ENCODE measurements around the gene MT1M. TPM values are rescaled to one million over a fixed set of nuclear protein-coding genes. Genes with fewer than 3 reads are reported as not detected.
A peak's percentile ranks its signal among the peaks of the same experiment; 100 is the strongest.

The MT1M gene
- total and polyA plus RNA-seq, 2 experiments from 2014 or later: 1.1 to 4.7 TPM

DNA sequence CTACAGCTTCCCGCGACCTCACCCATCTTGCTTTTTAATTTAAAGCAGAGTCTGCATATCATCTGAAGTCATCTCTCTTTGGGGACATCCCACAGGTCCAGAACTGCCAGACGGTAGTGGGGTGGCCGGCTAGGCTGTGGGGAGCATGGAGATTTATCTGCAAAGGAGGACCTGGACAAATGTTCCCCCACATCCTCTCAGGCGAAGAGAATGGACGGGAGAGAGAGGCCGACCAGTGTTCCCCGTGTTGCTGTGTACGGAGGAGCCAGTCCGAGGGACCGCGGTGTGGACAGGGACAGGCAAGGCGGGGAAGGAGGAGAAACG is 665 bp upstream of the MT1M start:
- Mint-ChIP-seq H3K4me3 (peak overlapping the region; percentile 76), H3K36me3 (ENCODE audit: low read depth) (peaks cover 6% of the 10 kb centered on the region; the same call in 2 of the 3 replicates), H3K9me3 (no peaks in the 10 kb centered on the region; the same call in 2 of the 3 replicates), H3K4me1 (peaks cover 26% of the 10 kb centered on the region), H3K27ac (no peak overlapping the region), H3K27me3 (ENCODE audit: insufficient read depth, low read depth, poor library complexity) (peaks cover 100% of the 10 kb centered on the region)
- H3K36me3 ChIP-seq (ENCODE audit: insufficient read depth): no peaks in the 10 kb centered on the region
- H3K4me3 ChIP-seq: peak overlapping the region; percentile 60
- peaks cover 100% of the 10 kb centered on the region for H3K27me3 ChIP-seq (ENCODE audit: insufficient read depth)
- H3K9me2 ChIP-seq (ENCODE audit: insufficient read depth): no peaks in the 10 kb centered on the region
- H3K4me2 ChIP-seq: peak overlapping the region; percentile 85
- DNase-seq (ENCODE audit: low spot score): no peak
- TF ChIP-seq CREB1 (CRISPR knock-in tag; IDR thresholded peaks at IDR 0.05; ENCODE audit: low read depth) (no peak), NANOG (IDR thresholded peaks at IDR 0.05; ENCODE audit: borderline replicate concordance) (no peak), EZH2 (IDR thresholded peaks at IDR 0.05; ENCODE audit: low read depth, unreplicated experiment) (peak; percentile 89), POLR2AphosphoS5 (IDR thresholded peaks at IDR 0.05; ENCODE audit: low read depth) (no peak), EZH2phosphoT487 (IDR thresholded peaks at IDR 0.05; ENCODE audit: unreplicated experiment) (peak; percentile 18)
- TF ChIP-seq, protein P1, sequence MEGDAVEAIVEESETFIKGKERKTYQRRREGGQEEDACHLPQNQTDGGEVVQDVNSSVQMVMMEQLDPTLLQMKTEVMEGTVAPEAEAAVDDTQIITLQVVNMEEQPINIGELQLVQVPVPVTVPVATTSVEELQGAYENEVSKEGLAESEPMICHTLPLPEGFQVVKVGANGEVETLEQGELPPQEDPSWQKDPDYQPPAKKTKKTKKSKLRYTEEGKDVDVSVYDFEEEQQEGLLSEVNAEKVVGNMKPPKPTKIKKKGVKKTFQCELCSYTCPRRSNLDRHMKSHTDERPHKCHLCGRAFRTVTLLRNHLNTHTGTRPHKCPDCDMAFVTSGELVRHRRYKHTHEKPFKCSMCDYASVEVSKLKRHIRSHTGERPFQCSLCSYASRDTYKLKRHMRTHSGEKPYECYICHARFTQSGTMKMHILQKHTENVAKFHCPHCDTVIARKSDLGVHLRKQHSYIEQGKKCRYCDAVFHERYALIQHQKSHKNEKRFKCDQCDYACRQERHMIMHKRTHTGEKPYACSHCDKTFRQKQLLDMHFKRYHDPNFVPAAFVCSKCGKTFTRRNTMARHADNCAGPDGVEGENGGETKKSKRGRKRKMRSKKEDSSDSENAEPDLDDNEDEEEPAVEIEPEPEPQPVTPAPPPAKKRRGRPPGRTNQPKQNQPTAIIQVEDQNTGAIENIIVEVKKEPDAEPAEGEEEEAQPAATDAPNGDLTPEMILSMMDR (conservative IDR thresholded peaks at IDR 0.05; ENCODE audit: low read depth in 2 of 2): no peak
- H3K27ac ChIP-seq (ENCODE audit: low read depth): no peak overlapping the region
- peaks cover 14% of the 10 kb centered on the region; the same call in 1 of the 2 replicates for H3K4me1 ChIP-seq (ENCODE audit: insufficient read depth)
- H4K20me1 ChIP-seq (replicated peaks; ENCODE audit: insufficient read depth): peaks cover 19% of the 10 kb centered on the region
- H3K79me2 ChIP-seq (replicated peaks; ENCODE audit: insufficient read depth): no peaks in the 10 kb centered on the region
- peaks cover 4% of the 10 kb centered on the region; the same call in 1 of the 2 replicates for H3F3A ChIP-seq (replicated peaks; ENCODE audit: low read depth)
- no peak overlapping the region; the same call in 1 of the 2 replicates for H2AFZ ChIP-seq
- ATAC-seq: no peak

DNA sequence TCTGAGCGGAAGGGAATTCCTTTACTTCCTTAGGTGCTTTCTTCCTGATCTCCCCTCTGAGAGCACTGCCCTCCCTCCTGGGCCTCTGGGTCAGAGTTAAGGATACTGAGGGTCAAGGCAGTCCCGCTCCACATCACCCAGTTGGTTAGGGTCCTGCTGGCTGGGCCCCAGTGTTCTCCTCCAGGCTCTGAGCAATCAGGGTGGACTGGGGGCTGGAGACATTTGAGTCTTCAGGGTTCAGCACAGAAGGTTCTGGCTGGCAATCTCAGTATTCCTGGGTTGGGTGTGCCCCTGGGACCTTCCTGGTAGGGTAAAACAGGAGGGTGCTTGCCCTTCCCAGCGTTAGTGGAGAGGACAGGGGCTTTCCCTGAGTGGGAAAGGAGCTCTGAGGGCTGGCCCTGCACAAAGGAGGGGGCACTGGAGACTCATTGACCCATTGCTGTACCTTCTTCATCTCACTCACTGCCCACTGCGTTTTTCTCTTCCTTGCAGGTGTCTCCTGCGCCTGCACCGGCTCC is 448 bp downstream of the MT1M start:
- no peaks in the 10 kb centered on the region; the same call in 2 of the 3 replicates for H3K36me3 Mint-ChIP-seq (ENCODE audit: low read depth)

DNA sequence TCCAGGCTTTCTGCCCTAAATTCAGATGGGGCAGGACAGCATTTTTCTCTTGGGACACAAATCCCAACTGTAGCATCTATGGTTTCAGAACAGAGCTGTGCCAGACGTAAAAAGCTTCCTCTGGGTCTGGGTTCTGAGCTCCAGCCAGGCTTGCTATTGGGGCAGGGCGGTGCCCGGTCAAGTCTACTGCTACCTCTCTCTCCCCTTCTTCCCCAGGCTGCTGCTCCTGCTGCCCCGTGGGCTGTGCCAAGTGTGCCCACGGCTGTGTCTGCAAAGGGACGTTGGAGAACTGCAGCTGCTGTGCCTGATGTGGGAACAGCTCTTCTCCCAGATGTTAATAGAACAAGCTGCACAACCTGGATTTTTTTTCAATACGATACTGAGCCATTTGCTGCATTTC is 1.1 kb downstream of the MT1M start:
- H3K27ac Mint-ChIP-seq: no peak overlapping the region
- Histone ChIP-seq H4K20me1 (replicated peaks; ENCODE audit: insufficient read depth) (peaks cover 19% of the 10 kb centered on the region), H3K27ac (ENCODE audit: low read depth) (no peak overlapping the region)

More for the DNA sequence above, 448 bp downstream of the MT1M start:
- peaks cover 19% of the 10 kb centered on the region for H4K20me1 ChIP-seq (replicated peaks; ENCODE audit: insufficient read depth)
- no peaks in the 10 kb centered on the region; the same call in 1 of the 2 replicates for H3K36me3 ChIP-seq (ENCODE audit: insufficient read depth)
- H3K27me3 Mint-ChIP-seq (ENCODE audit: insufficient read depth, low read depth, poor library complexity): peaks cover 100% of the 10 kb centered on the region
- H3K4me2 ChIP-seq: peak overlapping the region; percentile 85
- no peak overlapping the region for H3K27ac ChIP-seq (ENCODE audit: low read depth)
- TF ChIP-seq CREB1 (CRISPR knock-in tag; IDR thresholded peaks at IDR 0.05; ENCODE audit: low read depth) (no peak), POLR2AphosphoS5 (IDR thresholded peaks at IDR 0.05; ENCODE audit: low read depth) (no peak), EZH2 (IDR thresholded peaks at IDR 0.05; ENCODE audit: low read depth, unreplicated experiment) (peak; percentile 52), JUNB (IDR thresholded peaks at IDR 0.05; ENCODE audit: unreplicated experiment) (no peak), ZNF331 (CRISPR knock-in tag; IDR thresholded peaks at IDR 0.05; ENCODE audit: low read depth) (no peak)
- H2AFZ ChIP-seq: 0 out of 2 replicates have a peak overlapping the region, but pooled peaks have one; percentile 72
- no peaks in the 10 kb centered on the region; the same call in 2 of the 3 replicates for H3K9me3 Mint-ChIP-seq
- H3K27me3 ChIP-seq (ENCODE audit: insufficient read depth): peaks cover 100% of the 10 kb centered on the region
- DNase-seq (ENCODE audit: low spot score) (no peak), ATAC-seq (peak; percentile 8)
- H3K4me3 Mint-ChIP-seq: peak overlapping the region; percentile 76
- peaks cover 24% of the 10 kb centered on the region for H3K4me1 Mint-ChIP-seq
- no peaks in the 10 kb centered on the region for H3K9me2 ChIP-seq (ENCODE audit: insufficient read depth)
- H3K4me3 ChIP-seq: peak overlapping the region; percentile 60
- H3K79me2 ChIP-seq (replicated peaks; ENCODE audit: insufficient read depth): no peaks in the 10 kb centered on the region
- H3K4me1 ChIP-seq (ENCODE audit: insufficient read depth): peaks cover 14% of the 10 kb centered on the region; the same call in 1 of the 2 replicates
- H3K27ac Mint-ChIP-seq: no peak overlapping the region
- peaks cover 4% of the 10 kb centered on the region; the same call in 1 of the 2 replicates for H3F3A ChIP-seq (replicated peaks; ENCODE audit: low read depth)

More for the DNA sequence above, 1.1 kb downstream of the MT1M start:
- Histone ChIP-seq H3F3A (replicated peaks; ENCODE audit: low read depth) (peaks cover 4% of the 10 kb centered on the region; the same call in 1 of the 2 replicates), H3K4me3 (no peak overlapping the region), H3K4me2 (no peak overlapping the region), H2AFZ (no peak overlapping the region), H3K4me1 (ENCODE audit: insufficient read depth) (peaks cover 14% of the 10 kb centered on the region; the same call in 1 of the 2 replicates), H3K27me3 (ENCODE audit: insufficient read depth) (peaks cover 100% of the 10 kb centered on the region), H3K9me2 (ENCODE audit: insufficient read depth) (no peaks in the 10 kb centered on the region), H3K79me2 (replicated peaks; ENCODE audit: insufficient read depth) (no peaks in the 10 kb centered on the region), H3K36me3 (ENCODE audit: insufficient read depth) (no peaks in the 10 kb centered on the region; the same call in 1 of the 2 replicates)
- Mint-ChIP-seq H3K4me1 (peaks cover 26% of the 10 kb centered on the region), H3K9me3 (no peaks in the 10 kb centered on the region; the same call in 2 of the 3 replicates), H3K36me3 (ENCODE audit: low read depth) (no peaks in the 10 kb centered on the region; the same call in 2 of the 3 replicates), H3K4me3 (peak overlapping the region; percentile 76; the same call in 2 of the 3 replicates), H3K27me3 (ENCODE audit: insufficient read depth, low read depth, poor library complexity) (peaks cover 100% of the 10 kb centered on the region)
- DNase-seq (ENCODE audit: low spot score) (no peak), ATAC-seq (no peak)
- no peak for TF ChIP-seq STAT1 (IDR thresholded peaks at IDR 0.05; ENCODE audit: unreplicated experiment)
- TF ChIP-seq CREB1 (CRISPR knock-in tag; IDR thresholded peaks at IDR 0.05; ENCODE audit: low read depth): no peak
- TF ChIP-seq ZNF331 (CRISPR knock-in tag; IDR thresholded peaks at IDR 0.05; ENCODE audit: low read depth): no peak
- TF ChIP-seq ZNF114 (CRISPR knock-in tag; IDR thresholded peaks at IDR 0.05): no peak
- TF ChIP-seq EZH2 (IDR thresholded peaks at IDR 0.05; ENCODE audit: low read depth, unreplicated experiment): peak; percentile 36

Measured in GM23338 (cell line).